ENCODE data around the gene FHIT.
"Not testable (repeated sequence)": the region's sequence is repeated elsewhere in the genome, so short reads cannot be mapped to it uniquely, and the experiment has no call there.

Gene FHIT

GRCh38 chr3:61202086-61202485, 49.2 kb downstream of the FHIT start:
- Histone ChIP-seq H3K9me3 (ENCODE audit: insufficient read depth, low read length) (peaks cover 6% of the 10 kb centered on the region; the same call in 1 of the 2 replicates), H3K9ac (ENCODE audit: insufficient read length, low read depth) (no peak overlapping the region), H3K27me3 (ENCODE audit: insufficient read depth, insufficient read length) (no peaks in the 10 kb centered on the region), H3K4me3 (ENCODE audit: insufficient read length, low read depth) (no peak overlapping the region), H3K36me3 (ENCODE audit: insufficient read depth, insufficient read length, low read length) (no peaks in the 10 kb centered on the region), H3K4me1 (ENCODE audit: insufficient read depth, insufficient read length) (no peaks in the 10 kb centered on the region)
- TF ChIP-seq ZNF274 (IDR thresholded peaks at IDR 0.05; ENCODE audit: low read depth, low read length) (no peak), YY1 (IDR thresholded peaks at IDR 0.05; ENCODE audit: insufficient read depth, insufficient read length) (no peak), SUZ12 (IDR thresholded peaks at IDR 0.05; ENCODE audit: extremely low read depth, insufficient read depth, insufficient read length) (no peak)
- DNase-seq (ENCODE audit: low read depth, low spot score): no peak

GRCh38 chr3:61201071-61201470, 50.2 kb downstream of the FHIT start:
- Histone ChIP-seq H3K27me3 (ENCODE audit: insufficient read depth, insufficient read length) (no peaks in the 10 kb centered on the region), H3K36me3 (ENCODE audit: insufficient read depth, insufficient read length, low read length) (no peaks in the 10 kb centered on the region), H3K4me3 (ENCODE audit: insufficient read length, low read depth) (no peak overlapping the region), H3K9me3 (ENCODE audit: insufficient read depth, low read length) (peaks cover 6% of the 10 kb centered on the region; the same call in 1 of the 2 replicates), H3K4me1 (ENCODE audit: insufficient read depth, insufficient read length) (no peaks in the 10 kb centered on the region), H3K9ac (ENCODE audit: insufficient read length, low read depth) (no peak overlapping the region)
- no peak for TF ChIP-seq ZNF274 (IDR thresholded peaks at IDR 0.05; ENCODE audit: low read depth, low read length)
- no peak for TF ChIP-seq SUZ12 (IDR thresholded peaks at IDR 0.05; ENCODE audit: extremely low read depth, insufficient read depth, insufficient read length)
- TF ChIP-seq YY1 (IDR thresholded peaks at IDR 0.05; ENCODE audit: insufficient read depth, insufficient read length): no peak
- DNase-seq (ENCODE audit: low read depth, low spot score): no peak

GRCh38 chr3:61200270-61200669, 51.0 kb downstream of the FHIT start:
- no peak overlapping the region for H3K4me3 ChIP-seq (ENCODE audit: insufficient read length, low read depth)
- TF ChIP-seq SUZ12 (IDR thresholded peaks at IDR 0.05; ENCODE audit: extremely low read depth, insufficient read depth, insufficient read length): no peak
- no peak for TF ChIP-seq ZNF274 (IDR thresholded peaks at IDR 0.05; ENCODE audit: low read depth, low read length)
- TF ChIP-seq YY1 (IDR thresholded peaks at IDR 0.05; ENCODE audit: insufficient read depth, insufficient read length): no peak
- H3K36me3 ChIP-seq (ENCODE audit: insufficient read depth, insufficient read length, low read length): no peaks in the 10 kb centered on the region
- DNase-seq (ENCODE audit: low read depth, low spot score): no peak
- peaks cover 6% of the 10 kb centered on the region; the same call in 1 of the 2 replicates for H3K9me3 ChIP-seq (ENCODE audit: insufficient read depth, low read length)
- no peak overlapping the region for H3K9ac ChIP-seq (ENCODE audit: insufficient read length, low read depth)
- H3K4me1 ChIP-seq (ENCODE audit: insufficient read depth, insufficient read length): no peaks in the 10 kb centered on the region
- H3K27me3 ChIP-seq (ENCODE audit: insufficient read depth, insufficient read length): no peaks in the 10 kb centered on the region

GRCh38 chr3:61199843-61200242, 51.4 kb downstream of the FHIT start:
- no peaks in the 10 kb centered on the region for H3K4me1 ChIP-seq (ENCODE audit: insufficient read depth, insufficient read length)
- H3K36me3 ChIP-seq (ENCODE audit: insufficient read depth, insufficient read length, low read length): no peaks in the 10 kb centered on the region
- TF ChIP-seq YY1 (IDR thresholded peaks at IDR 0.05; ENCODE audit: insufficient read depth, insufficient read length) (no peak), SUZ12 (IDR thresholded peaks at IDR 0.05; ENCODE audit: extremely low read depth, insufficient read depth, insufficient read length) (no peak), ZNF274 (IDR thresholded peaks at IDR 0.05; ENCODE audit: low read depth, low read length) (no peak)
- peaks cover 6% of the 10 kb centered on the region; the same call in 1 of the 2 replicates for H3K9me3 ChIP-seq (ENCODE audit: insufficient read depth, low read length)
- no peak for DNase-seq (ENCODE audit: low read depth, low spot score)
- no peak overlapping the region for H3K4me3 ChIP-seq (ENCODE audit: insufficient read length, low read depth)
- no peak overlapping the region for H3K9ac ChIP-seq (ENCODE audit: insufficient read length, low read depth)
- no peaks in the 10 kb centered on the region for H3K27me3 ChIP-seq (ENCODE audit: insufficient read depth, insufficient read length)

GRCh38 chr3:61194892-61195538, 56.2 kb downstream of the FHIT start:
- Histone ChIP-seq H3K9ac (ENCODE audit: insufficient read length, low read depth) (no peak overlapping the region), H3K4me1 (ENCODE audit: insufficient read depth, insufficient read length) (no peaks in the 10 kb centered on the region), H3K36me3 (ENCODE audit: insufficient read depth, insufficient read length, low read length) (no peaks in the 10 kb centered on the region), H3K4me3 (ENCODE audit: insufficient read length, low read depth) (no peak overlapping the region), H3K27me3 (ENCODE audit: insufficient read depth, insufficient read length) (no peaks in the 10 kb centered on the region), H3K9me3 (ENCODE audit: insufficient read depth, low read length) (no peaks in the 10 kb centered on the region)
- no peak for TF ChIP-seq ZNF274 (IDR thresholded peaks at IDR 0.05; ENCODE audit: low read depth, low read length)
- TF ChIP-seq YY1 (IDR thresholded peaks at IDR 0.05; ENCODE audit: insufficient read depth, insufficient read length): no peak
- TF ChIP-seq SUZ12 (IDR thresholded peaks at IDR 0.05; ENCODE audit: extremely low read depth, insufficient read depth, insufficient read length): no peak
- no peak for DNase-seq (ENCODE audit: low read depth, low spot score)

GRCh38 chr3:61192222-61192621, 59.0 kb downstream of the FHIT start:
- Histone ChIP-seq H3K9me3 (ENCODE audit: insufficient read depth, low read length) (no peaks in the 10 kb centered on the region), H3K4me1 (ENCODE audit: insufficient read depth, insufficient read length) (no peaks in the 10 kb centered on the region), H3K9ac (ENCODE audit: insufficient read length, low read depth) (no peak overlapping the region), H3K4me3 (ENCODE audit: insufficient read length, low read depth) (no peak overlapping the region), H3K27me3 (ENCODE audit: insufficient read depth, insufficient read length) (no peaks in the 10 kb centered on the region), H3K36me3 (ENCODE audit: insufficient read depth, insufficient read length, low read length) (no peaks in the 10 kb centered on the region)
- TF ChIP-seq SUZ12 (IDR thresholded peaks at IDR 0.05; ENCODE audit: extremely low read depth, insufficient read depth, insufficient read length) (no peak), ZNF274 (IDR thresholded peaks at IDR 0.05; ENCODE audit: low read depth, low read length) (no peak), YY1 (IDR thresholded peaks at IDR 0.05; ENCODE audit: insufficient read depth, insufficient read length) (no peak)
- no peak for DNase-seq (ENCODE audit: low read depth, low spot score)

GRCh38 chr3:61190205-61190604, 61.0 kb downstream of the FHIT start:
- not testable (repeated sequence) for H3K4me1 ChIP-seq (ENCODE audit: insufficient read depth, insufficient read length); DNase-seq (ENCODE audit: low read depth, low spot score); H3K4me3 ChIP-seq (ENCODE audit: insufficient read length, low read depth); H3K27me3 ChIP-seq (ENCODE audit: insufficient read depth, insufficient read length); H3K36me3 ChIP-seq (ENCODE audit: insufficient read depth, insufficient read length, low read length); H3K9me3 ChIP-seq (ENCODE audit: insufficient read depth, low read length); H3K9ac ChIP-seq (ENCODE audit: insufficient read length, low read depth)
